Activated B cell treated with CpG ODN at 0.5 μM for 24 hours (primary cell): Measurements from ENCODE around the gene CFAP58. TPM values are rescaled to one million over a fixed set of nuclear protein-coding genes. Genes with fewer than 3 reads are reported as not detected.

Experiments used
- ATAC-seq: fragments of 200-7000 bp; cut with Tn5 transposase; one replicate; pipeline ENCODE4 v1.10.0; 2021; ENCODE audit warnings: low read depth, mild to moderate bottlenecking, moderate library complexity
- CTCF ChIA-PET: fragments of 350-600 bp; sonication (Branson Sonifier 250); formaldehyde crosslinking; loops from one replicate; lab custom pipeline; 2021; ENCODE audit warnings: antibody characterized with exemption; lab: Charles Lee
- POLR2A ChIA-PET: fragments of 350-600 bp; sonication (Branson Sonifier 250); formaldehyde crosslinking; loops from one replicate; lab custom pipeline; 2021; ENCODE audit warnings: antibody characterized with exemption; lab: Charles Lee
- DNase-seq: peaks from one replicate; pipeline ENCODE4 v3.0.0; 2022
- H3K27ac Mint-ChIP-seq: one replicate; pipeline ENCODE4 v1.8.0; 2020; ENCODE audit warnings: mixed read lengths
- H3K27me3 Mint-ChIP-seq: one replicate; pipeline ENCODE4 v1.8.0; 2021; ENCODE audit warnings: mixed read lengths
- H3K36me3 Mint-ChIP-seq: one replicate; pipeline ENCODE4 v1.8.0; 2021; ENCODE audit warnings: low read depth, mixed read lengths
- H3K4me1 Mint-ChIP-seq: one replicate; pipeline ENCODE4 v1.8.0; 2021; ENCODE audit warnings: mixed read lengths
- H3K4me3 Mint-ChIP-seq: one replicate; pipeline ENCODE4 v1.8.0; 2020; ENCODE audit warnings: mild to moderate bottlenecking, mixed read lengths
- H3K9me3 Mint-ChIP-seq: one replicate; pipeline ENCODE4 v1.8.0; 2020; ENCODE audit warnings: mixed read lengths
- CTCF ChIP-seq: fragments of 200-600 bp; IDR thresholded peaks from one replicate; pipeline ENCODE4 v1.8.0; 2022; ENCODE audit warnings: antibody characterized with exemption, mild to moderate bottlenecking
- intact Hi-C: fragments of 100-400 bp; cut with micrococcal nuclease; formaldehyde crosslinking; loops from one replicate; pipeline ENCODE4 v1.15.1; 2024
- total RNA-seq: library from RNA; stranded (reverse); gene quantifications from 2 replicates; pipeline ENCODE4 v1.2.3, GENCODE V29; 2022

Gene CFAP58
- total RNA-seq, result not detected in 2 replicates

- Mint-ChIP-seq H3K4me1 (peaks cover 11% of the 10 kb centered on the region), H3K9me3 (no peaks in the 10 kb centered on the region), H3K27me3 (no peaks in the 10 kb centered on the region), H3K4me3 (no peak within 1 kb of the TSS), H3K36me3 (peaks cover 2% of the 10 kb centered on the region), H3K27ac (peak within 1 kb of the TSS; percentile 57)
- DNase-seq (peak; percentile 83), ATAC-seq (peak; percentile 77)
- ChIA-PET CTCF (interaction anchor here (0.9 to 2.5 kb wide), 13 partner anchors 12 to 80 kb away, joined by 3 to 38 read pairs (median 4); no protein-coding TSS in a partner anchor), POLR2A (interaction anchor here (0.6 to 5.2 kb wide), 7 partner anchors 15 to 84 kb away, joined by 3 to 73 read pairs (median 4); partner anchors contain the start of genes GSTO2 and ITPRIP)
- no peak for TF ChIP-seq CTCF
- intact Hi-C loops, result loop anchor here (1.0 to 5.0 kb wide), 4 partner anchors 84 to 661 kb away; partner anchors contain the start of genes CFAP43, GSTO2 and STN1
Measured at GRCh38 chr10:104353325-104354048, at the start of gene CFAP58. CFAP58 (plus strand) TSS chr10:104353833; CDS start chr10:104353898, 65 bp downstream.

- POLR2A ChIA-PET, result no interaction called here
- Mint-ChIP-seq H3K9me3 (no peaks in the 10 kb centered on the region), H3K4me1 (peaks cover 21% of the 10 kb centered on the region), H3K27me3 (peaks cover 6% of the 10 kb centered on the region), H3K27ac (no peak overlapping the region), H3K4me3 (no peak overlapping the region), H3K36me3 (peaks cover 6% of the 10 kb centered on the region)
- TF ChIP-seq CTCF, result no peak
- intact Hi-C loops, result loop anchor here (2.0 kb wide), 1 partner anchor 18 kb away; no protein-coding TSS in a partner anchor
- DNase-seq (no peak), ATAC-seq (no peak)
- CTCF ChIA-PET, result interaction anchor here (0.8 to 8.7 kb wide), 7 partner anchors 12 to 49 kb away, joined by 3 to 208 read pairs (median 23); partner anchors contain the start of genes CFAP58 and ITPRIP
Measured at GRCh38 chr10:104304356-104304745, 49.3 kb upstream of the CFAP58 start.

- intact Hi-C loops, result loop anchor here (1.0 to 2.0 kb wide), 4 partner anchors 14 to 45 kb away; partner anchors contain the start of gene ITPRIP
- no peak for TF ChIP-seq CTCF
- peaks cover 23% of the 10 kb centered on the region for H3K4me1 Mint-ChIP-seq
- H3K27me3 Mint-ChIP-seq, result peaks cover under 1% of the 10 kb centered on the region
- DNase-seq (no peak), ATAC-seq (no peak)
- H3K4me3 Mint-ChIP-seq, result no peak overlapping the region
- CTCF ChIA-PET, result interaction anchor here (0.6 to 8.7 kb wide), 17 partner anchors 9 to 49 kb away, joined by 3 to 208 read pairs (median 7); partner anchors contain the start of genes CFAP58 and ITPRIP
- POLR2A ChIA-PET, result interaction anchor here (1.6 to 3.0 kb wide), 3 partner anchors 33 to 46 kb away, joined by 6 to 32 read pairs (median 22); partner anchors contain the start of gene ITPRIP
- H3K9me3 Mint-ChIP-seq, result no peaks in the 10 kb centered on the region
- H3K36me3 Mint-ChIP-seq, result peaks cover 6% of the 10 kb centered on the region
- no peak overlapping the region for H3K27ac Mint-ChIP-seq
Measured at GRCh38 chr10:104304927-104305326, 48.7 kb upstream of the CFAP58 start.

- ChIA-PET POLR2A (interaction anchor here (1.6 to 3.0 kb wide), 3 partner anchors 22 to 44 kb away, joined by 11 to 32 read pairs (median 22); partner anchors contain the start of gene ITPRIP), CTCF (interaction anchor here (1.0 to 8.7 kb wide), 12 partner anchors 14 to 47 kb away, joined by 3 to 208 read pairs (median 9); partner anchors contain the start of genes CFAP58 and ITPRIP)
- TF ChIP-seq CTCF, result no peak
- Mint-ChIP-seq H3K9me3 (no peaks in the 10 kb centered on the region), H3K36me3 (peaks cover 19% of the 10 kb centered on the region), H3K27me3 (no peaks in the 10 kb centered on the region), H3K4me1 (peaks cover 23% of the 10 kb centered on the region), H3K4me3 (no peak overlapping the region), H3K27ac (no peak overlapping the region)
- DNase-seq (no peak), ATAC-seq (no peak)
- intact Hi-C loops, result no loop called here
Measured at GRCh38 chr10:104306897-104307296, 46.7 kb upstream of the CFAP58 start.
